Testis (tissue), 3 donors: Measurements from ENCODE around the gene KAT14. TPM values are rescaled to one million over a fixed set of nuclear protein-coding genes. Genes with fewer than 3 reads are reported as not detected.

Source experiments
- DNase-seq: peaks from one replicate; pipeline ENCODE4 v3.0.0-alpha.2; 2019
- H3K27ac ChIP-seq, 2 donors: fragments of 200-600 bp; sonication (generic); one replicate each; pipeline ENCODE4 v1.5.1; 2019
- H3K27me3 ChIP-seq: fragments of 200-600 bp; sonication (generic); one replicate; pipeline ENCODE4 v1.5.1; 2019
- H3K36me3 ChIP-seq: fragments of 200-600 bp; sonication (generic); one replicate; pipeline ENCODE4 v1.5.1; 2017; ENCODE audit warnings: low read depth; ENCODE audit errors: missing control alignments
- H3K4me1 ChIP-seq: fragments of 200-600 bp; sonication (generic); one replicate; pipeline ENCODE4 v1.5.1; 2019
- H3K4me3 ChIP-seq, 2 donors: fragments of 200-600 bp; sonication (generic); one replicate each; pipeline ENCODE4 v1.5.1; 2017 to 2019
- H3K9me3 ChIP-seq: fragments of 200-600 bp; sonication (generic); one replicate; pipeline ENCODE4 v1.5.1; 2017
- CTCF ChIP-seq, 3 experiments: fragments of 450-650 bp in 2 of 3; fragments of 200-600 bp in 1 of 3; sonication (generic) in 1 of 3; IDR thresholded peaks; one replicate each; pipeline ENCODE4 v1.5.1; 2016 to 2019; ENCODE audit warnings: antibody characterized with exemption in 3 of 3, mild to moderate bottlenecking in 2 of 3, moderate library complexity in 1 of 3
- POLR2A ChIP-seq: fragments of 450-650 bp; IDR thresholded peaks from one replicate; pipeline ENCODE4 v1.6.1; 2017; ENCODE audit warnings: antibody characterized with exemption, mild to moderate bottlenecking, moderate library complexity
- WGBS, 2 donors: methylation state at CpG; one replicate each; pipeline ENCODE4 v1.1.5; 2018; 5-methylcytosine and 5-hydroxymethylcytosine counted together
- intact Hi-C: fragments of 100-400 bp; cut with DNase I; formaldehyde crosslinking; loops from one replicate; pipeline ENCODE4 v1.15.1; 2023; ENCODE audit warnings: low total_unique reads
- polyA plus RNA-seq: library from polyadenylated mRNA; stranded (reverse); fragments of 350-450 nt; fragmentation: Illumina TruSeq; extraction: RNeasy Lipid Tissue Mini Kit (QIAGEN cat#74804); gene quantifications from one replicate; pipeline ENCODE4 v1.2.3, GENCODE V29; 2014; ENCODE audit warnings: low read depth, low replicate concordance; ENCODE audit not compliant: insufficient read depth
- total RNA-seq, 2 donors: library from RNA; depleted of rRNA; stranded (reverse); fragments of >200 nt; gene quantifications; one replicate each; pipeline ENCODE4 v1.2.3, GENCODE V29; 2016

KAT14 gene
- total and polyA plus RNA-seq, 3 donors from 2014 or later, result 19.8 to 24.2 (median 22.3) TPM

GRCh38 chr20:18144541-18145099 lies 7.0 kb downstream of the KAT14 start:
- intact Hi-C loops, result no loop called here
- Histone ChIP-seq H3K4me1 (peaks cover 6% of the 10 kb centered on the region), H3K36me3 (no peaks in the 10 kb centered on the region), H3K9me3 (no peaks in the 10 kb centered on the region), H3K27ac (no peak overlapping the region), H3K27me3 (no peaks in the 10 kb centered on the region), H3K4me3 (no peak overlapping the region)
- TF ChIP-seq CTCF (IDR thresholded peaks at IDR 0.05) (no peak), POLR2A (no peak)
- WGBS, 2 donors, result 93 to 96% methylated on average over 1 of the region's 1 CpG
- DNase-seq, result no peak

- 94 to 97% methylated on average over 8 to 9 of the region's 9 CpGs for WGBS, 2 donors
- no peaks in the 10 kb centered on the region for H3K9me3 ChIP-seq
- TF ChIP-seq CTCF (IDR thresholded peaks at IDR 0.05), result no peak
- TF ChIP-seq POLR2A, result no peak
- H3K27ac ChIP-seq, result no peak overlapping the region
- H3K36me3 ChIP-seq, result no peaks in the 10 kb centered on the region
- DNase-seq, result no peak
- no peak overlapping the region for H3K4me3 ChIP-seq
- no peaks in the 10 kb centered on the region for H3K27me3 ChIP-seq
- H3K4me1 ChIP-seq, result no peaks in the 10 kb centered on the region
- intact Hi-C loops, result no loop called here
These were observed 16.7 kb downstream of the KAT14 start for GRCh38 chr20:18154342-18154741.

- Histone ChIP-seq H3K27me3 (no peaks in the 10 kb centered on the region), H3K27ac (no peak overlapping the region), H3K9me3 (no peaks in the 10 kb centered on the region), H3K4me1 (no peaks in the 10 kb centered on the region), H3K4me3 (no peak overlapping the region), H3K36me3 (no peaks in the 10 kb centered on the region)
- WGBS, 2 donors, result 95 to 96% methylated on average over 4 of the region's 4 CpGs
- TF ChIP-seq CTCF (IDR thresholded peaks at IDR 0.05) (no peak), POLR2A (no peak)
- intact Hi-C loops, result no loop called here
- no peak for DNase-seq
These were observed 18.4 kb downstream of the KAT14 start for GRCh38 chr20:18156045-18156444.

- TF ChIP-seq CTCF (IDR thresholded peaks at IDR 0.05) (no peak), POLR2A (no peak)
- no peak overlapping the region for H3K4me3 ChIP-seq
- no peaks in the 10 kb centered on the region for H3K36me3 ChIP-seq
- H3K27me3 ChIP-seq, result no peaks in the 10 kb centered on the region
- no peak overlapping the region for H3K27ac ChIP-seq
- intact Hi-C loops, result no loop called here
- DNase-seq, result no peak
- WGBS, 2 donors, result 86 to 97% methylated on average over 2 of the region's 2 CpGs
- no peaks in the 10 kb centered on the region for H3K4me1 ChIP-seq
- H3K9me3 ChIP-seq, result no peaks in the 10 kb centered on the region
These were observed 26.7 kb downstream of the KAT14 start for GRCh38 chr20:18164356-18164755.

- no peak overlapping the region for H3K4me3 ChIP-seq
- DNase-seq, result no peak
- H3K27me3 ChIP-seq, result no peaks in the 10 kb centered on the region
- no peak overlapping the region for H3K27ac ChIP-seq
- TF ChIP-seq POLR2A, result no peak
- TF ChIP-seq CTCF (IDR thresholded peaks at IDR 0.05), result no peak
- H3K4me1 ChIP-seq, result no peaks in the 10 kb centered on the region
- WGBS, 2 donors, result 58 to 80% methylated on average over 1 to 3 of the region's 3 CpGs
- intact Hi-C loops, result no loop called here
- H3K9me3 ChIP-seq, result no peaks in the 10 kb centered on the region
- H3K36me3 ChIP-seq, result no peaks in the 10 kb centered on the region
These were observed 27.9 kb downstream of the KAT14 start for GRCh38 chr20:18165553-18165952.
